ENCODE measurements around the gene BST1.

- TF ChIP-seq CTCF (IDR thresholded peaks at IDR 0.05) (no peak), POLR2AphosphoS5 (IDR thresholded peaks at IDR 0.05; ENCODE audit: low read depth, low read length) (no peak), REST (IDR thresholded peaks at IDR 0.05; ENCODE audit: insufficient read depth in 1 of 2, low read depth in 2 of 2, low read length in 1 of 2) (no peak)
Measured at GRCh38 chr4:15766821-15767220, 64.0 kb downstream of the BST1 start.
